Kidney (tissue), 14 donors: ENCODE data around the gene XRCC5. TPM values are rescaled to one million over a fixed set of nuclear protein-coding genes. Genes with fewer than 3 reads are reported as not detected.

Source experiments
- DNase-seq, 5 donors: peaks; one replicate each; pipeline ENCODE4 v3.0.0-alpha.2; 2013 to 2020
- FAIRE-seq: peaks from 2 replicates; lab custom pipeline; 2012; peaks lifted over from hg19 to GRCh38; lab: Jason Lieb, UNC
- H3K27ac ChIP-seq, 2 donors: one replicate each; pipeline ENCODE4 v1.7.0; 2013; ENCODE audit warnings: low read depth in 2 of 2, low read length in 2 of 2, inconsistent platforms in 1 of 2
- H3K27me3 ChIP-seq: one replicate; pipeline ENCODE4 v1.7.1; 2013; ENCODE audit warnings: low read length, inconsistent platforms; ENCODE audit not compliant: control insufficient read depth, insufficient read depth
- H3K36me3 ChIP-seq, 3 donors: one replicate each; pipeline versions ENCODE4 v1.7.0 to v1.7.1; 2013; ENCODE audit warnings: low read length in 3 of 3, control low read depth in 1 of 3, inconsistent platforms in 1 of 3; ENCODE audit not compliant: insufficient read depth in 3 of 3, control insufficient read depth in 2 of 3
- H3K4me1 ChIP-seq, 3 donors: one replicate each; pipeline versions ENCODE4 v1.7.0 to v1.7.1; 2013; ENCODE audit warnings: low read length in 3 of 3, inconsistent platforms in 1 of 3, low read depth in 1 of 3; ENCODE audit not compliant: control insufficient read depth in 2 of 3, insufficient read depth in 2 of 3
- H3K4me3 ChIP-seq, 3 donors: one replicate each; pipeline versions ENCODE4 v1.7.0 to v1.8.1; 2013; ENCODE audit warnings: low read length in 3 of 3, control low read depth in 1 of 3, inconsistent platforms in 1 of 3
- H3K9ac ChIP-seq, 3 donors: one replicate each; pipeline versions ENCODE4 v1.7.0 to v1.7.1; 2013; ENCODE audit warnings: low read length in 3 of 3, control low read depth in 1 of 3, inconsistent platforms in 1 of 3
- H3K9me3 ChIP-seq, 3 donors: one replicate each; pipeline versions ENCODE4 v1.7.0 to v1.7.1; 2013; ENCODE audit warnings: low read length in 3 of 3, control low read depth in 1 of 3, inconsistent platforms in 1 of 3; ENCODE audit not compliant: control insufficient read depth in 2 of 3, insufficient read depth in 1 of 3
- CTCF ChIP-seq: IDR thresholded peaks from 3 replicates; pipeline ENCODE4 v1.5.1; 2012; ENCODE audit warnings: mild to moderate bottlenecking, moderate library complexity, borderline replicate concordance; ENCODE audit not compliant: insufficient read depth; ENCODE audit errors: extremely low read depth
- intact Hi-C: fragments of 100-400 bp; cut with DNase I; formaldehyde crosslinking; loops from one replicate; pipeline ENCODE4 v1.11.1; 2022
- polyA plus RNA-seq: library from polyadenylated mRNA; stranded (reverse); fragments of 350-450 nt; fragmentation: Illumina TruSeq; extraction: RNeasy Lipid Tissue Mini Kit (QIAGEN cat#74804); gene quantifications from one replicate; pipeline ENCODE4 v1.2.3, GENCODE V29; 2014; ENCODE audit warnings: low read depth, low replicate concordance; ENCODE audit not compliant: insufficient read depth
- total RNA-seq: library from RNA; stranded (reverse); fragmentation: NEBNext Ultra II Directional; extraction: Animal tissue kit (Norgen Biotek cat#: 25700); gene quantifications from one replicate; pipeline ENCODE4 v1.2.1, GENCODE V29; 2021
- donor health status: control.
- donor health status: control.
- donor health status: control.
- donor health status: control.
- donor health status: control.
- donor health status: DM: yes; HTN: yes; CAD: no.
- donor health status: Normal renal cell carcinoma (clear cell type).

Gene XRCC5
- total and polyA plus RNA-seq, 2 donors from 2014 or later = 90.7 to 265 TPM

DNA sequence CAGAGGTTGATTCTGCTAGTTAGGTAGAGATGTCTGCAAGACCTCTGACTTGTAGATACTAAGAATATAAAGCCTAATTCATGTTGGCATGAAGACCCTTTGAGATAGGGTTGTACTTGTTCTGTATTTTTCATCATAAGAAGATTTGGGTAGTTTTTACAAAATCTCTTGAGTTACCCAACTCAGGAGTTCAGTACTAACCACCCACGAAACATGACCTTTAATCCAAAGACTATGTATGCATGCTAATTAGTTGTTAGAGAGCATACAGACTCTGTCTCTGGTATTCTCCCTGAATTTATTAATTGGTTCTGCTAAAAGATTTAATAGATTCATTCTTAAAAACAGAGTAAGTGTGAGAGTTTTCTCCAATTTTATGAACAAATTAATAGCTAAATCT lies 44.5 kb upstream of the XRCC5 start:
- intact Hi-C loops = no loop called here
- no peak for TF ChIP-seq CTCF
- no peak for DNase-seq
- FAIRE-seq = no peak
- H3K4me1 ChIP-seq = no peaks in the 10 kb centered on the region
- no peaks in the 10 kb centered on the region for H3K27me3 ChIP-seq
- H3K4me3 ChIP-seq = no peak overlapping the region
- peaks cover 0 to 25% (median 12%) of the 10 kb centered on the region in 3 donors for H3K36me3 ChIP-seq
- no peak overlapping the region for H3K9ac ChIP-seq
- H3K27ac ChIP-seq = no peak overlapping the region
- no peaks in the 10 kb centered on the region for H3K9me3 ChIP-seq

DNA sequence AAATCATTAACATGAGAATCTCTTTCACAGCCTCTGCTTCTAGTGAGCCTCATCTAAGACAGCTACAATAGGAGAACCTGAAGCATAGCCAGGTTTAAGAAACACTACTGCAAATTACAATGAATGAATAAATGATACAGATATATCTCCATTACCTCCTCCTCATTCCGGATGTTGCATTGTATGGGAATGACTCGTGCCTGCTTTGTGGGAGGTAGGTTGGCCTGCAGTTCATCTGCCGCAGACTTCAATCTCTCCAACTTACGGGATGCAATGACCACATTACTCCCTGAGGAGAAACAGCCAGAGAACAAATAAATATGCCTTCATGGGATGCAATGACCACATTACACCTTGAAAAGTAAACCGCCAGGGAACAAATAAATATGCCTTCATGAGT lies 42.9 kb upstream of the XRCC5 start:
- Histone ChIP-seq H3K27me3 (no peaks in the 10 kb centered on the region), H3K27ac (no peak overlapping the region), H3K9ac (no peak overlapping the region), H3K4me3 (no peak overlapping the region), H3K9me3 (no peaks in the 10 kb centered on the region), H3K36me3 (peaks cover 0 to 25% (median 12%) of the 10 kb centered on the region in 3 donors), H3K4me1 (no peaks in the 10 kb centered on the region)
- DNase-seq (peak in 1 of 5 donors; percentile 31), FAIRE-seq (no peak)
- TF ChIP-seq CTCF = no peak
- intact Hi-C loops = no loop called here

- Histone ChIP-seq H3K4me1 (no peaks in the 10 kb centered on the region), H3K27ac (no peak overlapping the region), H3K36me3 (peaks cover 0 to 24% (median 12%) of the 10 kb centered on the region in 3 donors), H3K9me3 (no peaks in the 10 kb centered on the region), H3K9ac (no peak overlapping the region), H3K27me3 (no peaks in the 10 kb centered on the region), H3K4me3 (no peak overlapping the region)
- no peak for TF ChIP-seq CTCF
- intact Hi-C loops = no loop called here
- DNase-seq (no peak), FAIRE-seq (no peak)
These were observed 40.1 kb upstream of the XRCC5 start for GRCh38 chr2:216069028-216069427.

DNA sequence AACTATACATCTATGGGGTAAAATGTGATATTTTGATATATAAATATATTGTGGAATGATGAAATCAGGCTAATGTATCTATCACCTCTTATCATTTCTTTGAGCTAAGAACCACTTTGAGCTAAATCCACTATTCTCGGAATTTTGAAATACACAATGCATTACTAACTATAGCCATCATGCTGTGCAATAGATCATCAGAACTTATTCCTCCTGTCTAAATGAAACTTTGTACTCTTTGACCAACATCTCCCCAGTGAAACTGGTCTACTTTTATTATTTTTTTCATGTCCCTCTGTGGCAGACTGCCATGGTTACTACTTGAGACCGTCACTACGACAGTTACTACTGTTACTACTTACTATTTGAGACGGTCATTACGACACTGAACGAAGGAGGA lies 39.0 kb upstream of the XRCC5 start:
- no peak for FAIRE-seq

More for the DNA sequence above, 39.0 kb upstream of the XRCC5 start:
- no peaks in the 10 kb centered on the region for H3K27me3 ChIP-seq
- H3K4me3 ChIP-seq = no peak overlapping the region
- intact Hi-C loops = no loop called here
- no peaks in the 10 kb centered on the region for H3K4me1 ChIP-seq
- no peak for TF ChIP-seq CTCF
- no peak overlapping the region for H3K9ac ChIP-seq
- H3K36me3 ChIP-seq = peaks cover 0 to 14% (median 5%) of the 10 kb centered on the region in 3 donors
- H3K27ac ChIP-seq = no peak overlapping the region
- no peak for DNase-seq
- H3K9me3 ChIP-seq = no peaks in the 10 kb centered on the region
